MCF 10A (cell line): Measurements from ENCODE around the gene DENND2D. TPM values are rescaled to one million over a fixed set of nuclear protein-coding genes. Genes with fewer than 3 reads are reported as not detected.

Experiments
- BruUV-seq: library from RNA; stranded (reverse); fragments of 400-500 nt; replicated peaks from 2 replicates; lab custom pipeline; 2021; lab: Mats Ljungman, UMichigan
- CTCF ChIA-PET: fragments of 300-600 bp; sonication (Branson Sonifier 250); formaldehyde crosslinking; extraction: SDS; loops from one replicate; lab custom pipeline; 2021; ENCODE audit warnings: antibody characterized with exemption, inconsistent platforms; lab: Yijun Ruan, JAX
- POLR2A ChIA-PET: fragments of 300-600, 350-650 bp; sonication (Branson Sonifier 250); formaldehyde crosslinking; extraction: SDS; loops from one replicate; lab custom pipeline; 2020; ENCODE audit warnings: antibody characterized with exemption, inconsistent platforms; lab: Yijun Ruan, JAX
- DNase-seq: peaks from one replicate; pipeline ENCODE4 v3.0.0-alpha.2; 2018; ENCODE audit not compliant: unreplicated experiment
- H3K27ac Mint-ChIP-seq: one replicate; pipeline ENCODE4 v1.8.0; 2022; ENCODE audit warnings: mild to moderate bottlenecking, low read depth, mixed read lengths; ENCODE audit not compliant: unreplicated experiment
- H3K27me3 Mint-ChIP-seq: one replicate; pipeline ENCODE4 v1.8.0; 2022; ENCODE audit warnings: mixed read lengths; ENCODE audit not compliant: insufficient read depth, unreplicated experiment
- H3K36me3 Mint-ChIP-seq: one replicate; pipeline ENCODE4 v1.8.0; 2022; ENCODE audit warnings: mild to moderate bottlenecking, moderate library complexity, mixed read lengths; ENCODE audit not compliant: insufficient read depth, unreplicated experiment
- H3K4me1 Mint-ChIP-seq: one replicate; pipeline ENCODE4 v1.8.0; 2022; ENCODE audit warnings: mixed read lengths; ENCODE audit not compliant: insufficient read depth, unreplicated experiment
- H3K4me3 Mint-ChIP-seq: one replicate; pipeline ENCODE4 v1.8.0; 2022; ENCODE audit warnings: mild to moderate bottlenecking, moderate library complexity, mixed read lengths; ENCODE audit not compliant: unreplicated experiment
- H3K9me3 Mint-ChIP-seq: one replicate; pipeline ENCODE4 v1.8.0; 2022; ENCODE audit warnings: mixed read lengths; ENCODE audit not compliant: unreplicated experiment
- intact Hi-C: fragments of 100-400 bp; cut with micrococcal nuclease; formaldehyde crosslinking; loops from 2 replicates; pipeline ENCODE4 v1.14.1; 2022
- total RNA-seq: library from RNA; stranded (reverse); gene quantifications from 2 replicates; pipeline ENCODE4 v1.2.3, GENCODE V29; 2022
- TF ChIP-seq, protein P1 (sequence below): fragments of 200-600 bp; IDR thresholded peaks from one replicate; pipeline ENCODE4 v1.8.0; 2022; ENCODE audit warnings: antibody characterized with exemption, mild to moderate bottlenecking; ENCODE audit not compliant: unreplicated experiment

DENND2D gene
- total RNA-seq, 1 experiment from 2014 or later, result 6.0 TPM

DNA sequence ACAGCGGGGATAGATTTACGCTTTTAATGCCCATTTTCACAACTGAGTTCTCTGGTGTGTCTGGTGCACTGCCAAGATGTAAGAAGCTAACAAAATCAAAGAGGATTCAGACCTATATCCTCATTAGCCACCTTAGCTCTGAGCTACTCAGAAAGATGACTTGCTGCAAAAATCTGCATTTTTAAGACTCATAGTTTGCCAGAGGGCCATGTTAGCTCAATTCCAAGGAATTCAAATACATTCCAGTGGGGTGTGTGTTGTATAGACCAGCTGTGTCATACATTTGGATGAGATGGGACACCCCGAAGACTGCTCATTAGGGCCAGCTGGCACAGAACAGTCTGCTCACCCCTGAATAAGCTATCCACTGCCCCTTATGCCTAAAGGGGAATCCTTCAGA, 8.9 kb downstream of the DENND2D start:
- no peak overlapping the region for H3K4me3 Mint-ChIP-seq
- peaks cover 11% of the 10 kb centered on the region for H3K4me1 Mint-ChIP-seq
- DNase-seq, result no peak
- H3K9me3 Mint-ChIP-seq, result no peaks in the 10 kb centered on the region
- intact Hi-C loops, result no loop called here
- BruUV-seq, result no TSS peak
- no peaks in the 10 kb centered on the region for H3K27me3 Mint-ChIP-seq
- peaks cover 37% of the 10 kb centered on the region for H3K36me3 Mint-ChIP-seq
- TF ChIP-seq, protein P1, sequence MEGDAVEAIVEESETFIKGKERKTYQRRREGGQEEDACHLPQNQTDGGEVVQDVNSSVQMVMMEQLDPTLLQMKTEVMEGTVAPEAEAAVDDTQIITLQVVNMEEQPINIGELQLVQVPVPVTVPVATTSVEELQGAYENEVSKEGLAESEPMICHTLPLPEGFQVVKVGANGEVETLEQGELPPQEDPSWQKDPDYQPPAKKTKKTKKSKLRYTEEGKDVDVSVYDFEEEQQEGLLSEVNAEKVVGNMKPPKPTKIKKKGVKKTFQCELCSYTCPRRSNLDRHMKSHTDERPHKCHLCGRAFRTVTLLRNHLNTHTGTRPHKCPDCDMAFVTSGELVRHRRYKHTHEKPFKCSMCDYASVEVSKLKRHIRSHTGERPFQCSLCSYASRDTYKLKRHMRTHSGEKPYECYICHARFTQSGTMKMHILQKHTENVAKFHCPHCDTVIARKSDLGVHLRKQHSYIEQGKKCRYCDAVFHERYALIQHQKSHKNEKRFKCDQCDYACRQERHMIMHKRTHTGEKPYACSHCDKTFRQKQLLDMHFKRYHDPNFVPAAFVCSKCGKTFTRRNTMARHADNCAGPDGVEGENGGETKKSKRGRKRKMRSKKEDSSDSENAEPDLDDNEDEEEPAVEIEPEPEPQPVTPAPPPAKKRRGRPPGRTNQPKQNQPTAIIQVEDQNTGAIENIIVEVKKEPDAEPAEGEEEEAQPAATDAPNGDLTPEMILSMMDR, result no peak
- CTCF ChIA-PET, result interaction anchor here (0.5 to 1.5 kb wide), 5 partner anchors 9 to 769 kb away, joined by 3 to 6 read pairs (median 3); no protein-coding TSS in a partner anchor
- POLR2A ChIA-PET, result interaction anchor here (0.6 kb wide), 1 partner anchor 156 kb away, joined by 3 read pairs; no protein-coding TSS in a partner anchor
- H3K27ac Mint-ChIP-seq, result no peak overlapping the region

DNA sequence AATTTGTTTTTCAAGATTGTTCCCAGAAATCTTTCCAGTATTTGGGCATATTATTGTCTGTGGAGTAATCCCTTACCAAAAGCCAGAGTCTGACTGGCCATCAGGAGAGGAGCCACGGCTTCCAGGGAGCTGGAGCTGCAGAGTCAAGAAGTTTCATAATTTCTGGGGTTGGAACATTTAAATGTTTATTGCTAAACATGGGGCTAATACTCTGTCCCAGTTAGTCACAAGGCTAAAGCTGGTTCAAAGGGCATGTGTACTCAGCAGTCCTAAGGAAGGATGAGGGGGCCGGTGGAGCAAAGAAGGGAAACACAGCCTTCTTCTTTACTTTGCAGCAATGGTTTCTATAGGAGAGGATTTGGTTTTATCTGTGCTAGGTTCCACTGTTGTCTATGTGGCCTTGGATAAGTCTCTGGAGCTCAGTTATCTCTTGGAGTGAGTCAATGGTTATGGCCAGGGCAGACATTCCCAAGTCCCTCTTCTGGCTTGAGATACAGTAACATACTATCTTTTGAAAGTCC, 9.5 kb downstream of the DENND2D start:
- Mint-ChIP-seq H3K4me1 (peaks cover 11% of the 10 kb centered on the region), H3K36me3 (peaks cover 42% of the 10 kb centered on the region), H3K4me3 (no peak overlapping the region), H3K27me3 (no peaks in the 10 kb centered on the region), H3K9me3 (no peaks in the 10 kb centered on the region), H3K27ac (no peak overlapping the region)
- BruUV-seq, result no TSS peak
- intact Hi-C loops, result no loop called here
- CTCF ChIA-PET, result interaction anchor here (0.6 to 1.5 kb wide), 4 partner anchors 8 to 571 kb away, joined by 3 to 6 read pairs (median 3); no protein-coding TSS in a partner anchor
- TF ChIP-seq, protein P1, result no peak
- DNase-seq, result no peak
- POLR2A ChIA-PET, result no interaction called here

DNA sequence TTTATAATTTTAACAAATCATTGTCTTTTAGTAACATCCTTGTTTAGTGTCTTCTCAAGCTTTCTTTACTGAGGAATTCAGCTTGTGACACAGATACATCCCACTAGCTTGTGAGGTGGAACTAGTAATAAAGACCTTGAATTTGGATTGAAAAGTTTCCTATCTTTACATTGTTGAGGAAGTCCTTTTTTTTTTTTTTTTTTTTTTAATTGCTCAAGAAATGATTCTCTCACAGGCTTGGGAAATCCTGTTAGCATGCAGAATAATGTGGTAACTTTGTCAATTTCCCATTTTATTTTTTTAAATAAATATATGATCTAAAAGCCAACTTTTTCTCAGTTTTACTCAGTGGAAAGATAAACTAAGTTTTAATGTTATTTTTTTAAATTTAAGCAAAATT, 15.8 kb downstream of the DENND2D start:
- POLR2A ChIA-PET, result interaction anchor here (0.5 kb wide), 1 partner anchor 240 kb away, joined by 3 read pairs; no protein-coding TSS in a partner anchor
- no TSS peak for BruUV-seq
- H3K36me3 Mint-ChIP-seq, result peaks cover 94% of the 10 kb centered on the region
- no peaks in the 10 kb centered on the region for H3K27me3 Mint-ChIP-seq
- no peak for DNase-seq
- H3K4me3 Mint-ChIP-seq, result no peak overlapping the region
- H3K9me3 Mint-ChIP-seq, result no peaks in the 10 kb centered on the region
- intact Hi-C loops, result no loop called here
- H3K4me1 Mint-ChIP-seq, result no peaks in the 10 kb centered on the region
- CTCF ChIA-PET, result interaction anchor here (0.7 kb wide), 1 partner anchor 1140 kb away, joined by 3 read pairs; no protein-coding TSS in a partner anchor
- TF ChIP-seq, protein P1, result no peak
- H3K27ac Mint-ChIP-seq, result no peak overlapping the region

DNA sequence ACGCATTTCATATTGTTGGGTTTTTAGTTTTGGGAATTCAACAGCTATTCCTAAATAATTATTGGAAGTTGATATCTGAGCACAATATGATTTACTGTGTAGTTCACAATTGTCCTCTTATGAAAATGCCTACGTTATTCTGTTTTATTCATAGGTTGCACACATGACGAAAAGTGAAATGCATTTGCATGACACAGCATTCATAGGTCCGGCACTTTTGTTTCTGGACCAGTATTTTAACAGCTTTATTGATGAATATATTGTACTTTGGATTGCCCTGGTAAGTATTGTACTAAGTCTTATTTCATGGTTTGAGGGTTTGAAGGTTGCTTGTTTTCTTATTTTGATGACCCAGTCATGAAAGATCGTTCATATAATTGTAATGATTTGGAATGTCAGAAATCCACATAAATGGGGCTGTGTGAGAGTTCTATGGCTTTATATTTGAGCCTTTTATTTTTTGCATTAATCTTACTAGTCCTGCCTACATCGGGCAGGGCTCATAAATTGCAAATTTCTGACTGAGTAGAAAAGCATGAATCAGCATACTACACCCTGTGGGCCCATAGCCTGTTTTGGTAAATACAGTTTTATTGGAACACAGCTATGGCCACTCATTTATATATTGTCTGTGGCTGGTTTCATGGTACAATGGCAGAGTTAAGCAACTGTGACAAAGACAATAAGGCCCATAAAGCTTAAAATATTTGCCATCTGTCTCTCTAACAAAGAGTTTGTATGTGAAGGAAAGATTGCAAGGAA, 17.0 kb downstream of the DENND2D start:
- H3K4me3 Mint-ChIP-seq, result no peak overlapping the region
- intact Hi-C loops, result no loop called here
- no TSS peak for BruUV-seq
- no peak overlapping the region for H3K27ac Mint-ChIP-seq
- no peaks in the 10 kb centered on the region for H3K4me1 Mint-ChIP-seq
- POLR2A ChIA-PET, result no interaction called here
- no peaks in the 10 kb centered on the region for H3K9me3 Mint-ChIP-seq
- TF ChIP-seq, protein P1, result no peak
- CTCF ChIA-PET, result interaction anchor here (0.9 to 1.5 kb wide), 2 partner anchors 8 to 10 kb away, joined by 3 to 6 read pairs; no protein-coding TSS in a partner anchor
- no peak for DNase-seq
- peaks cover 93% of the 10 kb centered on the region for H3K36me3 Mint-ChIP-seq
- no peaks in the 10 kb centered on the region for H3K27me3 Mint-ChIP-seq
